ENCODE results near the gene TSPEAR.

- TF ChIP-seq, protein P1, sequence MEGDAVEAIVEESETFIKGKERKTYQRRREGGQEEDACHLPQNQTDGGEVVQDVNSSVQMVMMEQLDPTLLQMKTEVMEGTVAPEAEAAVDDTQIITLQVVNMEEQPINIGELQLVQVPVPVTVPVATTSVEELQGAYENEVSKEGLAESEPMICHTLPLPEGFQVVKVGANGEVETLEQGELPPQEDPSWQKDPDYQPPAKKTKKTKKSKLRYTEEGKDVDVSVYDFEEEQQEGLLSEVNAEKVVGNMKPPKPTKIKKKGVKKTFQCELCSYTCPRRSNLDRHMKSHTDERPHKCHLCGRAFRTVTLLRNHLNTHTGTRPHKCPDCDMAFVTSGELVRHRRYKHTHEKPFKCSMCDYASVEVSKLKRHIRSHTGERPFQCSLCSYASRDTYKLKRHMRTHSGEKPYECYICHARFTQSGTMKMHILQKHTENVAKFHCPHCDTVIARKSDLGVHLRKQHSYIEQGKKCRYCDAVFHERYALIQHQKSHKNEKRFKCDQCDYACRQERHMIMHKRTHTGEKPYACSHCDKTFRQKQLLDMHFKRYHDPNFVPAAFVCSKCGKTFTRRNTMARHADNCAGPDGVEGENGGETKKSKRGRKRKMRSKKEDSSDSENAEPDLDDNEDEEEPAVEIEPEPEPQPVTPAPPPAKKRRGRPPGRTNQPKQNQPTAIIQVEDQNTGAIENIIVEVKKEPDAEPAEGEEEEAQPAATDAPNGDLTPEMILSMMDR (IDR thresholded peaks at IDR 0.05): no peak
- no peak for TF ChIP-seq ZFX (IDR thresholded peaks at IDR 0.05; ENCODE audit: borderline replicate concordance)
Measured at GRCh38 chr21:44454058-44454457, 257.3 kb downstream of the TSPEAR start.

Data from 22Rv1 (cell line).